ENCODE measurements around the gene ALG1. TPM values are rescaled to one million over a fixed set of nuclear protein-coding genes. Genes with fewer than 3 reads are reported as not detected.
"Not testable (repeated sequence)": the region's sequence is repeated elsewhere in the genome, so short reads cannot be mapped to it uniquely, and the experiment has no call there.

The ALG1 gene
- total RNA-seq, 2 donors from 2014 or later = 10.5 to 14.3 TPM

DNA sequence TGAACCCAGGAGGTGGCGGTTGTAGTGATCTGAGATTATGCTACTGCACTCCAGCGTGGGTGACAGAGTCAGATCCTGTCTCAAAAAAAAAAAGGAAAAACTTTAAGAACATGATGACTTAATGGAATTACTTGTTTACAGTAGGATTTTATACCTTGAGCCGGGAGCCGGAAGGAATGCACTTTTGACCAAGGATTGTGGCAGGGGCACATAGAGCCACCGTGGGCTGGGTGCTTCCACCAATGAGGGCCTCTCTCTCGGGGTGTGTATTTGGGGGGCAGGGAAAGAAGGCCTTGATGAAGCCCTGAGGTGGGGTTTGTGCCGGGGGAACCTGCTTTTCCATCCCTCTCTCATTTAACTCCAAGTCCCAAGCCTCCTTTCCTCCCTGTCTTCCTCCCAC lies 31.2 kb upstream of the ALG1 start:
- no peaks in the 10 kb centered on the region for H3K27me3 ChIP-seq

DNA sequence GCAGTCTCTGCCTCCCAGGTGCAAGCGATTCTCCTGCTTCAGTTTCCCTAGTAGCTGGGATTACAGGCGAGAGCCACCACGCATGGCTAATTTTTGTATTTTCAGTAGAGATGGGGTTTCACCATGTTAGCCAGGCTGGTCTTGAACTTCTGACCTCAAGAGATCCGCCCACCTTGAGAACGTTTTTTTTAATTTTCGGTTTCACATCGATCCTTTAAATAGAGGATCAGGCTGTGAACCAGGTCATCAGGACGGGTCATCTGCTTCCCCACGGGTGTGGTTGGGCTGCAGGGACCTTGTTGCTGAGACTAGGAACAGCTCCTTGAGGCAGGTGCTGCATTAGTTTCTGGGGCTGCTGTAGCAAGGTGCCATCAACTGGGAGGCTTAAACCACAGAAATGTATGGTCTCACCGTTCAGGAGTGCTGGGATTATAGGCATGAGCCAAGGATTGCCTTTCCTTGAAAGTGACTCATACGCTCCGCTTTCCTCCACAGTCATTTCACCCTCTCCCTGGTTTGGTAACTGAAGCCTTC lies 30.0 kb upstream of the ALG1 start:
- Histone ChIP-seq H3K4me1 (peaks cover 0 to 3% of the 10 kb centered on the region in 2 donors), H3K4me3 (no peak overlapping the region), H3K27ac (no peak overlapping the region), H3K27me3 (no peaks in the 10 kb centered on the region), H3K36me3 (no peaks in the 10 kb centered on the region), H3K9me3 (no peaks in the 10 kb centered on the region)
- TF ChIP-seq, protein P1, sequence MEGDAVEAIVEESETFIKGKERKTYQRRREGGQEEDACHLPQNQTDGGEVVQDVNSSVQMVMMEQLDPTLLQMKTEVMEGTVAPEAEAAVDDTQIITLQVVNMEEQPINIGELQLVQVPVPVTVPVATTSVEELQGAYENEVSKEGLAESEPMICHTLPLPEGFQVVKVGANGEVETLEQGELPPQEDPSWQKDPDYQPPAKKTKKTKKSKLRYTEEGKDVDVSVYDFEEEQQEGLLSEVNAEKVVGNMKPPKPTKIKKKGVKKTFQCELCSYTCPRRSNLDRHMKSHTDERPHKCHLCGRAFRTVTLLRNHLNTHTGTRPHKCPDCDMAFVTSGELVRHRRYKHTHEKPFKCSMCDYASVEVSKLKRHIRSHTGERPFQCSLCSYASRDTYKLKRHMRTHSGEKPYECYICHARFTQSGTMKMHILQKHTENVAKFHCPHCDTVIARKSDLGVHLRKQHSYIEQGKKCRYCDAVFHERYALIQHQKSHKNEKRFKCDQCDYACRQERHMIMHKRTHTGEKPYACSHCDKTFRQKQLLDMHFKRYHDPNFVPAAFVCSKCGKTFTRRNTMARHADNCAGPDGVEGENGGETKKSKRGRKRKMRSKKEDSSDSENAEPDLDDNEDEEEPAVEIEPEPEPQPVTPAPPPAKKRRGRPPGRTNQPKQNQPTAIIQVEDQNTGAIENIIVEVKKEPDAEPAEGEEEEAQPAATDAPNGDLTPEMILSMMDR (IDR thresholded peaks at IDR 0.05) = no peak
- no peak for DNase-seq (ENCODE audit: low spot score)

More for the DNA sequence above, 31.2 kb upstream of the ALG1 start:
- H3K4me3 ChIP-seq = no peak overlapping the region
- no peak overlapping the region for H3K27ac ChIP-seq
- H3K9me3 ChIP-seq = no peaks in the 10 kb centered on the region
- no peak for DNase-seq (ENCODE audit: low spot score)
- H3K36me3 ChIP-seq = no peaks in the 10 kb centered on the region
- peaks cover 0 to 6% of the 10 kb centered on the region in 2 donors for H3K4me1 ChIP-seq
- TF ChIP-seq, protein P1 (IDR thresholded peaks at IDR 0.05) = no peak

DNA sequence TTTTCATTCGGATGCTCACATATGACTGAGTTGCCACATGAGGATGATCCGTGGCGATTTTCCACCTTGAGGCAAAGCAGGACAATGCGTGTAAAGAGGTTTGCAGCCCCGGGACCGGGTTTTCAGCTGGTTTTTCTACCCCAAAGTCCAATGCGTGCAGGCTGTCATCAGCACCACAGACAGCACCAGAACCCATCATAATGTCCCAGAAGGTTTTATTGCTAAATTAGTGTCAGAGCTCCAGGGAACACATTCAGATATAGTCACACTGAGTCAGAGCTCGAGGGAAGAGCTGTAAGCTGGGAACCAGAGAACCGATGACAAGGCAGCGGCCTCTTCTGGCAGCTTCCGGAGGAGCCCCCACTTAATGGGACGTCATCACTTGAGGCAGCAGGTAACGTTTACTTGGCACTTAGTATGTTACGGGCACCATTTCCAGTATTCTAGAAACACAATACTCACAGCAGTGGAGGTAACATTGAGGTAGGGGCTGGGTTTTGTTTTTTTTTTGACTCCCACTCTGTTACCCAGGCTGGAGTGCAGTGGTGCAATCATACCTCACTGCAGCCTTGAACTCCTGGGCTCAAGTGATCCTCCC lies 29.0 kb upstream of the ALG1 start:
- H3K36me3 ChIP-seq = no peaks in the 10 kb centered on the region
- no peak for DNase-seq (ENCODE audit: low spot score)
- TF ChIP-seq, protein P1 (IDR thresholded peaks at IDR 0.05) = no peak
- no peaks in the 10 kb centered on the region for H3K4me1 ChIP-seq
- H3K4me3 ChIP-seq = no peak overlapping the region
- H3K27ac ChIP-seq = no peak overlapping the region
- H3K9me3 ChIP-seq = no peaks in the 10 kb centered on the region
- no peaks in the 10 kb centered on the region for H3K27me3 ChIP-seq

DNA sequence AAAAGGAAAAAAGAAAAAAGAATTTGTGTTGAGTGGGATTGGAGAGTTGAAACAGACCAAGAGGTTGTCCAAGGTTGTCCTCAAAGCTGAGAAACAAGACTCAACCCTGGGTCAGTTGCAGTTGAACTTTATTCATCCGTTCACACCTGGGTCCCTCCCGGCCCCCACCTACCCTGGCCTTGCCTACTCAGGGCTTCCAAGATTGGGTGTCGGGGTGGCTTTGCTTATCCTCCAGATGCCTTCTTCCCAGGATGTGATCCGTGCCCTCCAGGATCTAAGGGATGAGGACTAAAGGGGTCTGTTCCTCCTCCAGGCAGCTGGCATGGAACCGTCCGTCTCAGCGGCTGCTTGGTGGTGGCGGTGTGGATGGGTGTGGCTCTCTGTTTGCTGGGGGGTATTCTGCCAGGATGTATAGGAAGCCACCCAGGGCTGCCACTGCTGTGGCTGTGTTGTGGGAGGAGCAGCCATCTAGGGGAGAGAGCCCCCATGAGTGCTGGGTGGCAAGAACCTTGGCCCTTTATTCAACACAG lies 27.6 kb upstream of the ALG1 start:
- Histone ChIP-seq H3K27ac (no peak overlapping the region), H3K9me3 (no peaks in the 10 kb centered on the region), H3K4me3 (no peak overlapping the region), H3K36me3 (no peaks in the 10 kb centered on the region), H3K4me1 (no peaks in the 10 kb centered on the region), H3K27me3 (no peaks in the 10 kb centered on the region)
- no peak for DNase-seq (ENCODE audit: low spot score)
- TF ChIP-seq, protein P1 (IDR thresholded peaks at IDR 0.05) = no peak

DNA sequence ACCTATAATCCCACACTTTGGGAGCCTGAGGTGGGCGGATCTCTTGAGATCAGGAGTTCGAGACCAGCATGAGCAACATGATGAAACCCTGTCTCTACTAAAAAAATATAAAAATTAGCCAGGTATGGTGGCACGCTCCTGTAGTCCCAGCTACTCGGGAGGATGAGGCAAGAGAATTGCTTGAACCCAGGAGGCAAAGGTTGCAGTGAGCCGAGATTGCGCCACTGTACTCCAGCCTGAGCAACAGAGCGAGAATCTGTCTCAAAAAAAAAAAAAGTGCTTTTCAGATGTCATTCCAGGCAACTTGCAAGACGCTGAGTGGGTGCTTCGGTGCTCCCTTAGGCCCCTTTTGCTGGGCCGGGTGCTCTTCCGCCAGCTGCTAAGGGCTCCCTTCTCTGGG lies 27.1 kb upstream of the ALG1 start:
- not testable (repeated sequence) for H3K9me3 ChIP-seq; H3K36me3 ChIP-seq; H3K4me3 ChIP-seq; H3K27me3 ChIP-seq; DNase-seq (ENCODE audit: low spot score); H3K27ac ChIP-seq; H3K4me1 ChIP-seq

DNA sequence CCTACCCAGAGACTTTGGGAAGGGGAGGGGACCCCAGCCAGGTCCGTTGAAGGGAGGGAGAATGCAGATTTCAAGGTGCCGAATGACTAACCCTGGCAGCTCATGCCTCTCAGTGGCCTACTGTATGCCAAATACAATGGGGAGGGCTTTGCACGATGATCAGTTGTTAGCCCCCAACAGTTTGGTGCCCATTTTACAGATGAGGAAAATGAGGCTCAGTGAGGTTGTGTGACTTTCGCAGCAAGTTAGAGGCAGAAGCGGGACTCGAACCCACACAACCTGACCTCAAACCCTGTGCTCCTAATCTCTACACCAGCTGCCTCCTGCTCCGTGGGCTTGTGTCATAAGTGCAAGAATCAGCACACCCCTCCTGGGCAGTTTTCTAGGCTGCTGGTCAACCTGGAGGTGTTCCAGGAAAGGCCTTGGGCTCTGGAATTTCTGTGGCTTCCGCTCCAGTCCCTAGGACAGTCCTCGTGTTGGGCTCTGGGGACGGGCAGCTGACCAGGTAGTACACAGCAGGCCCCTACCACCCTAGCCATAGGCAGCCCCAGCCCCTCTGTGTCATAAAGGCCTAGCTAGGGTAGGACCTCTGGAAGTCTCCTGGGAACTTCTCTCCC lies 26.0 kb upstream of the ALG1 start:
- no peaks in the 10 kb centered on the region for H3K9me3 ChIP-seq
- H3K4me3 ChIP-seq = no peak overlapping the region
- H3K27ac ChIP-seq = no peak overlapping the region
- TF ChIP-seq, protein P1 (IDR thresholded peaks at IDR 0.05) = no peak
- no peaks in the 10 kb centered on the region for H3K36me3 ChIP-seq
- no peak for DNase-seq (ENCODE audit: low spot score)
- no peaks in the 10 kb centered on the region for H3K4me1 ChIP-seq
- H3K27me3 ChIP-seq = no peaks in the 10 kb centered on the region
